Smooth muscle cell (in vitro differentiated cells): Measurements from ENCODE around the gene CFAP92. TPM values are rescaled to one million over a fixed set of nuclear protein-coding genes. Genes with fewer than 3 reads are reported as not detected.

Experiments used
- DNase-seq: peaks from one replicate; lab custom pipeline; 2025; ENCODE audit not compliant: unreplicated experiment; lab: John Stamatoyannopoulos, UW
- H2AFZ ChIP-seq: fragments of 200-600 bp; sonication (generic); 2 replicates; pipeline ENCODE4 v1.6.0; 2016; ENCODE audit warnings: antibody characterized with exemption, low read depth, mild to moderate bottlenecking
- H3F3A ChIP-seq: fragments of 200-600 bp; sonication (generic); 2 replicates; pipeline ENCODE4 v1.6.0; 2017; ENCODE audit warnings: antibody characterized with exemption, low read depth
- H3K27ac ChIP-seq: fragments of 200-600 bp; sonication (generic); 2 replicates; pipeline ENCODE4 v1.5.1; 2016; ENCODE audit warnings: low read depth, mild to moderate bottlenecking
- H3K27me3 ChIP-seq: fragments of 200-600 bp; sonication (generic); 2 replicates; pipeline ENCODE4 v1.6.1; 2016; ENCODE audit warnings: low read depth, mild to moderate bottlenecking
- H3K36me3 ChIP-seq: fragments of 200-600 bp; sonication (generic); 2 replicates; pipeline ENCODE4 v1.5.1; 2016; ENCODE audit warnings: low read depth
- H3K4me1 ChIP-seq: fragments of 200-600 bp; sonication (generic); 2 replicates; pipeline ENCODE4 v1.5.1; 2016; ENCODE audit warnings: low read depth
- H3K4me2 ChIP-seq: fragments of 200-600 bp; sonication (generic); 2 replicates; pipeline ENCODE4 v1.6.0; 2016; ENCODE audit warnings: mild to moderate bottlenecking
- H3K4me3 ChIP-seq: fragments of 200-600 bp; sonication (generic); 2 replicates; pipeline ENCODE4 v1.5.1; 2016; ENCODE audit warnings: mild to moderate bottlenecking
- H3K79me2 ChIP-seq: fragments of 200-600 bp; sonication (generic); 2 replicates; pipeline ENCODE4 v1.6.0; 2016; ENCODE audit warnings: low read depth, mild to moderate bottlenecking
- H3K9ac ChIP-seq: fragments of 200-600 bp; sonication (generic); 2 replicates; pipeline ENCODE4 v1.6.0; 2016; ENCODE audit warnings: low read depth
- H3K9me3 ChIP-seq: fragments of 200-600 bp; sonication (generic); replicated peaks from 2 replicates; pipeline ENCODE4 v1.5.1; 2016; ENCODE audit warnings: low read depth
- H4K20me1 ChIP-seq: fragments of 200-600 bp; sonication (generic); 2 replicates; pipeline ENCODE4 v1.6.0; 2016; ENCODE audit warnings: low read depth
- CTCF ChIP-seq: fragments of 200-600 bp; sonication (generic); IDR thresholded peaks from 2 replicates; pipeline ENCODE4 v1.5.1; 2017; ENCODE audit warnings: borderline replicate concordance, mild to moderate bottlenecking, antibody characterized with exemption; ENCODE audit not compliant: insufficient read depth, poor library complexity, severe bottlenecking
- WGBS: methylation state at CpG from one replicate; pipeline ENCODE4 v1.1.7; 2016; ENCODE audit warnings: low lambda C conversion rate; 5-methylcytosine and 5-hydroxymethylcytosine counted together
- polyA plus RNA-seq: library from polyadenylated mRNA; unstranded; fragments of >200 nt; fragmentation: Nextera tagmentation; extraction: Ambion mirVana; gene quantifications from 2 replicates; pipeline ENCODE4 v1.2.1, GENCODE V29; 2016
- total RNA-seq: library from RNA; depleted of rRNA; stranded (reverse); fragments of >200 nt; gene quantifications from 2 replicates; pipeline ENCODE4 v1.2.3, GENCODE V29; 2014

The CFAP92 gene
- total and polyA plus RNA-seq, 2 experiments from 2014 or later, result 0.67 to 0.85 TPM

GRCh38 chr3:129036222-129037092 lies 42.6 kb upstream of the CFAP92 start:
- DNase-seq, result no peak
- Histone ChIP-seq H3K36me3 (no peaks in the 10 kb centered on the region), H3K27me3 (no peaks in the 10 kb centered on the region), H3K4me1 (no peaks in the 10 kb centered on the region), H3K79me2 (no peaks in the 10 kb centered on the region), H3K9me3 (no peaks in the 10 kb centered on the region), H2AFZ (no peak overlapping the region), H3K4me2 (no peak overlapping the region), H3K27ac (no peak overlapping the region), H3K4me3 (no peak overlapping the region), H3K9ac (no peak overlapping the region), H3F3A (no peaks in the 10 kb centered on the region), H4K20me1 (no peaks in the 10 kb centered on the region)
- TF ChIP-seq CTCF, result no peak
- WGBS, result 86% methylated on average over 10 of the region's 10 CpGs

GRCh38 chr3:129035360-129036221 lies 41.7 kb upstream of the CFAP92 start:
- H3K9me3 ChIP-seq, result no peaks in the 10 kb centered on the region
- no peaks in the 10 kb centered on the region for H3K36me3 ChIP-seq
- no peaks in the 10 kb centered on the region for H4K20me1 ChIP-seq
- no peaks in the 10 kb centered on the region for H3K4me1 ChIP-seq
- no peaks in the 10 kb centered on the region for H3K27me3 ChIP-seq
- no peak overlapping the region for H3K27ac ChIP-seq
- no peak overlapping the region for H3K4me3 ChIP-seq
- no peak overlapping the region for H2AFZ ChIP-seq
- H3F3A ChIP-seq, result no peaks in the 10 kb centered on the region
- no peak overlapping the region for H3K4me2 ChIP-seq
- 93% methylated on average over 11 of the region's 11 CpGs for WGBS
- no peak overlapping the region for H3K9ac ChIP-seq
- H3K79me2 ChIP-seq, result no peaks in the 10 kb centered on the region
- DNase-seq, result no peak
- no peak for TF ChIP-seq CTCF

GRCh38 chr3:129034642-129035041 lies 40.8 kb upstream of the CFAP92 start:
- no peak overlapping the region for H3K27ac ChIP-seq
- H2AFZ ChIP-seq, result no peak overlapping the region
- H3K9me3 ChIP-seq, result no peaks in the 10 kb centered on the region
- no peak overlapping the region for H3K9ac ChIP-seq
- no peaks in the 10 kb centered on the region for H3K36me3 ChIP-seq
- WGBS, result 88% methylated on average over 6 of the region's 6 CpGs
- no peaks in the 10 kb centered on the region for H3K4me1 ChIP-seq
- no peak for DNase-seq
- H4K20me1 ChIP-seq, result no peaks in the 10 kb centered on the region
- H3K4me3 ChIP-seq, result no peak overlapping the region
- TF ChIP-seq CTCF, result no peak
- no peak overlapping the region for H3K4me2 ChIP-seq
- no peaks in the 10 kb centered on the region for H3K79me2 ChIP-seq
- H3F3A ChIP-seq, result no peaks in the 10 kb centered on the region
- H3K27me3 ChIP-seq, result no peaks in the 10 kb centered on the region
